Measurements from ENCODE around the gene AATK.
A peak's percentile ranks its signal among the peaks of the same experiment; 100 is the strongest.

The AATK gene, protein sequence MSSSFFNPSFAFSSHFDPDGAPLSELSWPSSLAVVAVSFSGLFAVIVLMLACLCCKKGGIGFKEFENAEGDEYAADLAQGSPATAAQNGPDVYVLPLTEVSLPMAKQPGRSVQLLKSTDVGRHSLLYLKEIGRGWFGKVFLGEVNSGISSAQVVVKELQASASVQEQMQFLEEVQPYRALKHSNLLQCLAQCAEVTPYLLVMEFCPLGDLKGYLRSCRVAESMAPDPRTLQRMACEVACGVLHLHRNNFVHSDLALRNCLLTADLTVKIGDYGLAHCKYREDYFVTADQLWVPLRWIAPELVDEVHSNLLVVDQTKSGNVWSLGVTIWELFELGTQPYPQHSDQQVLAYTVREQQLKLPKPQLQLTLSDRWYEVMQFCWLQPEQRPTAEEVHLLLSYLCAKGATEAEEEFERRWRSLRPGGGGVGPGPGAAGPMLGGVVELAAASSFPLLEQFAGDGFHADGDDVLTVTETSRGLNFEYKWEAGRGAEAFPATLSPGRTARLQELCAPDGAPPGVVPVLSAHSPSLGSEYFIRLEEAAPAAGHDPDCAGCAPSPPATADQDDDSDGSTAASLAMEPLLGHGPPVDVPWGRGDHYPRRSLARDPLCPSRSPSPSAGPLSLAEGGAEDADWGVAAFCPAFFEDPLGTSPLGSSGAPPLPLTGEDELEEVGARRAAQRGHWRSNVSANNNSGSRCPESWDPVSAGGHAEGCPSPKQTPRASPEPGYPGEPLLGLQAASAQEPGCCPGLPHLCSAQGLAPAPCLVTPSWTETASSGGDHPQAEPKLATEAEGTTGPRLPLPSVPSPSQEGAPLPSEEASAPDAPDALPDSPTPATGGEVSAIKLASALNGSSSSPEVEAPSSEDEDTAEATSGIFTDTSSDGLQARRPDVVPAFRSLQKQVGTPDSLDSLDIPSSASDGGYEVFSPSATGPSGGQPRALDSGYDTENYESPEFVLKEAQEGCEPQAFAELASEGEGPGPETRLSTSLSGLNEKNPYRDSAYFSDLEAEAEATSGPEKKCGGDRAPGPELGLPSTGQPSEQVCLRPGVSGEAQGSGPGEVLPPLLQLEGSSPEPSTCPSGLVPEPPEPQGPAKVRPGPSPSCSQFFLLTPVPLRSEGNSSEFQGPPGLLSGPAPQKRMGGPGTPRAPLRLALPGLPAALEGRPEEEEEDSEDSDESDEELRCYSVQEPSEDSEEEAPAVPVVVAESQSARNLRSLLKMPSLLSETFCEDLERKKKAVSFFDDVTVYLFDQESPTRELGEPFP (N-terminal part only)

DNA sequence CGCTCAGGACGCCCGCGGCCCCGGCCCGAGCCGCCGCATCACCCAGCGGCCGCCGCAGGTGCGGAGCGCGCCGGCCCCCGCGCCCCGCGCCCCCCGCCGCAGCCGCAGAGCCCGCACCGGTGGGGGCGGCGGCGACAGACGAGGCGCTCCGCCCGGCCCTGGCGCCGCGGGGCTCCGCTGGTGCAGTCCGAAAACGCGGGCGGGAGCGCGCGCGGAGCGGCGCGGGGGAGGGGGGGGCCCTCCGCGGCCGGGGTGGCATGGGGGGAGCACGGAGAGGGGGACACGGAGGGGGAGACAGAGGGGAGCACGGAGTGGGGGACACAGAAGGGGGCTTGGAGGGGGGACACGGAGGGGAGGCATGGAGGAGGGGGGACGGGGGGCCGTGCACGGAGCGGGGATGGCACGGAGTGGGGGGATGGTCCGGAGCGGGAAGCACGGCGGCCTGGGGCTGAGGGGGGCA lies at the start of gene AATK:
TSS of gene AATK (minus strand) at position 189 of the 460 bp plus-strand sequence. CDS start 229 bp downstream, outside the sequence.
- no peak for DNase-seq (ENCODE audit: low read depth)

DNA sequence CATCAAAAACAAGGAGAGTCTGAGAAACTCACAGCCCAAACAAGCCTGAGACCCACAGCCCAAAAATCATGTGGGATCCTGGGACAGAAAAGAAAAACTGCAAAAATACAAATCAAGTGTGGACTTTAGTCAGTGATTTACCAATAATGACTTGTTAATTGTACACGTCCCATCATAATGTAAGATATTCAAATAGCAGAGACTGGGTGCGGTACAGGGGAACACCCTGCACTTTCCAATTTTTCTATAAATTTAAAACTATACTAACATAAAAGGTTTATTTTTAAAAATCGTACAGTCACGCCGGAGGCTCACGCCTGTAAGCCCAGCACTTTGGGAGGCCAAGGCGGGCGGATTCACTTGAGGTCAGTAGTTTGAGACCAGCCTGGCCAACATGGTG lies 48.0 kb upstream of the AATK start:
- DNase-seq (ENCODE audit: low read depth) = no peak

DNA sequence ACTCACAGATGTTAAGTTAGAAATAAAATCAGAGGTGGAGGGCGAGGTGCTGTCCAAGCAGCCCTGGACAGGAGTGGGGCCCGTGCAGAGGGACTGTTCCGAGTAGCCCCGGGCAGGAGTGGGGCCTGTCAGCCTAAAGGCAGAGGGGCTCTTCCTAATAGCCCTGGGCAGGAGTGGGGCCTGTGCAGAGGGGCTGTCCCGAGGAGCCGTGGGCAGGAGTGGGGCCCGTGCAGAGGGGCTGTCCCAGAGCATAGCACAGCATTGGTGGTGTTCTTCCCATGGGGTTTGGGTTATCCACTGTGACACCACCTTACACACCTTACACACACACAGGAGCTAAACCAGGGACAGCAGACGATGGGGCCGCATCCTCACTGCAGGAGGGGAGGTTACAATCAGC lies 46.3 kb upstream of the AATK start:
- DNase-seq (ENCODE audit: low read depth) = no peak

DNA sequence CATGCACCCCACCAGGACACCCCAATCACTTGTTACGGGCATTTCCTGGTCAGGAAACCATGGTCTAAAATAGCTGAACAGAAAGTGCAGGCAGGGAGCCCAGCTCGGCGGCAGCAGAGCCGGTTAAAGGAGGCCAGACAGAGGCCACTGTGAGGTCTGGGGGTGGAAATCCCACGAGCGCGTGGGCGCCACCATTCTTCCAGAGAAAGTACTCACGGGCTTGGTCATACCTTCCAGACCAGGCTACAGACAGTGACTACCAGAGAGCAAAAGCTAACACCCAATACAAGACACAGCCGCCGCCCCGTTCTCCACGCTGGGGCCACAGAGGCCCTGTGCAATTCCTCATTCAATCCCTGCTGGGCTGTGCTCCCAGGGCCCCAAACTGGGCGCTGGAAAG lies 44.8 kb upstream of the AATK start:
- no peak for DNase-seq (ENCODE audit: low read depth)

DNA sequence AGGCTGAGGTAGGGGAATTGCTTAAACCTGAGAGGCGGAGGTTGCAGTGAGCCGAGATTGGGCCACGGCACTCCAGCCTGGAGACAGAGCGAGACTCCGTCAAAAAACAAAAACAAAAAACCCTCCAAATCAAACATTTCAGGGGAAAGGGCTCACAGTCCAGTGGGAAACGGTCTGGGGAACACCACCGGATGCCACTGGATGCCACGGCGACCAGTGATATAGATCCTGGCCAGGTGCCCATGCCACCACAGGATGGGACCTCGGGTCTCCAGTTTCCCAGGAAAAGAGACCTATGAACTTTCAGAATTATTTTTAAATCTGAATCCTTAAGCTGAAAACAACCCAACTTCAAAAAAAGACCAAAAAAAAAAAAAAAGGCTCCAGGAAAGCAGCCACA lies 44.4 kb upstream of the AATK start:
- no peak for DNase-seq (ENCODE audit: low read depth)

DNA sequence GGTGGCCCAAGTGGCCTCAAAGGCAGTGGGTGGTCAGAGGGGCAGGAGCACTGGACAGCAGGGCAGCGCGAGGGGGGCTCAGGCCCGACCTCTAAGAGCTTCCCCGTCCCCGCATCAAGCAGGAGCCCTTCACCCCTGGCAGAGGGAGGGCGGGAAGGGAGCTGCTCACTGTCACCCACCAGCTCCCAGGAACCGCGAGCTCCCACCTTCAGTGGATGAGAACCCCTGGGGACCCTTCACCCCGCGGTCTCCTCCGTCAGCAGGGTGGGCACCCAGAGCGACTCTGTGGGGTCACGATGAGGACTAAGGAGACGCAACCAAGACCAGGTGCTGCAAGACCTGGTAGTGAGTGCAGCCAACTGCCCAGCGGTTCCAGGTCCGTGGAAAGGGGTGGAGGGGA lies 43.1 kb upstream of the AATK start:
- no peak for DNase-seq (ENCODE audit: low read depth)

DNA sequence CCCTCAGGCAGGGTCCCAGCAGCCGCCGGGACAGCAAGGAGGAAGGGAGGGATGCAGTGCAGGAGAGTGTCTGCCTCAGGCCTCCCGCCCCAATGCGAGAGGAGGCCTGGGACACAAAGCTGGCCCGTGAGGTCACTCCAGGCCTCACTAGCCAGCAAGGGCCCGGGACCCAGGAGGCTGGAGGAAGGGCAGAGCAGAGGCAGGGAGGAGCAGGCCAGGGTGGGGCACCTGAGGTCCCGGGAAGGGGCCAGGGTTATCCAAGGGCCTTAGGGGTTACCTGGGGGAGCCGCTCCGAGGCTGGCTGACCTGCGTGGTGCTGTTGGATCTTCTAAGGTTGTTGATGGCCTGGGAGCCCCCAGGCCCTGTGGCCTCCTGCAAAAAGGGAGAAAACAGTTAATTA lies 42.6 kb upstream of the AATK start:
- no peak for DNase-seq (ENCODE audit: low read depth)

DNA sequence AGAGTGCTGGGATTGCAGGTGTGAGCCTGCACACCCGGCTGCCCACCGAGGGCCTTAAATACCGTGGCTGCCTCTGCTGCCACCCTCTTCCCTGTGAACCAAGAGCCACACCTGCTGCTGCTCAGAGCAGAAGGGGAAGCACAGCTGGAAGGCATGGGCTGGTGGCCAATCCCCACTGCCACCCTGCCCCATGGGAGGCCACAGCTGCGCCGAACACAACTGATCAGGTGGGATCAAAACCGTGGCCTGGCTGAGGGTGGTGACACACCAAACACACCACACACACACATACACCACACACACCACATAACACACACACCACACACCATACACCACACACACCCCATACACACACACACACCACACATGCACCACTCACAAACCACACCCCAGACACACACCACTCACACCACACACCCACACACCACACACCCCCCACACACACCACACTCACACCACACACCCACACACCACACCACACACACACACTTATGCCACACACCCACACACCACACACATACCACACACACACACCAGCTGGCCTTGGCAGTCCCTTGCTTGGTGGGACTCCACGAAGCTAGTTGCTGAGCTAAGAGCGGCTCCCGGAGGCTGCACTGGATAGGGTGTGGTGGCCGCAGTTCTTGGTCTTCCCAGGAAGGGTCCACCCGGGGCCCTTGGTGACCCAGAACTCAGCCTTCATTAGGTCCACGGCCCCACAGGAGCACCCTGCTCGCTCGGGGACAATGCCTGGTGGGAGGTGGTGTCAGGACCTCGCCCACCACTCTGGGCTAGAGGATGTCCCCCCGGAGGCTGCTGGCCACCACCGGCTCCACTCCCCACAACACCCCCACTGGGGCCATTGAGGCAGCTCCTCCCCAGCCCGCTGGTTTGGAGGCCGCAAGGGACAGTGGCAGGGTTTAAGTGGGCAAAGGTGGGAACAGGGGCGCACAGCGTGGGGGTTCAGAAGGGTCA lies 41.9 kb upstream of the AATK start:
- DNase-seq (ENCODE audit: low read depth) = no peak

DNA sequence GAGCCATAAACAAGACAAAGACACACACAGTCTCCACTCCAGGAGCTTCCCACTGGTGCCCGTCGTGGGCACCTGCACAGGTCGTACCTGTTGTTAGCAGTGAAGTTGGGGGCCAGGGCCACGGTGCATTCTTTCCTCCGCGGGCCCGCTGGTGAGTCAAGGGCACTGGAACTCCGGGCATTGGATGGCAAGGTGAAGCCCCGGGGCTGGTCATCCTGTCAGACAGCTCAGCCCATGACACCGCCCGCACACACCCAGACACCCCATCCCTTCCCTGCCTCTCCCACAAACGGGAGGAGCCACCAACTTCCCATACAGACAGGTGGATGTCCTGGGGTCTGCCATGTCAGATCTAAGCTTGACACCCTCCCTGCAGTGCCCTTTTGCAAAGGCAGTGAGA lies 40.6 kb upstream of the AATK start:
- no peak for DNase-seq (ENCODE audit: low read depth)

DNA sequence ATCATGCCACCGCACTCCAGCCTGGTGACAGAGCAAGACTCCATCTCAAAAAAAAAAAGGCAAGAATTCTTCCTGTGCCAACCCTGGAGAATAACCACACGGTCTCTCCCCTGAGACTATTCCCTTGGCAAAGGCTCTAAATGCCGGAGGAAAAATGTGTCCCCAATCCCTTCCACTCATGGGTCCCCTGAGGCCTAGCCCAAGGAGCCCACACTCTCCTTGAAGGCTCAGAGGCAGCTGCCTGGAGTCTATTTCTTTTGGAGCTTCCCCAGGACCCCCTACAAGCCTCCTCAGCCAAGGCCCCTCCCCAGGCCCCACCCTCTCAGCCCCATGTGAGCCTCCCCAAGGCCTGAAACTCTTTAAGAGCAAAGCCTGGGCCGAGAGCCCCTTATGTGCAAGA lies 40.1 kb upstream of the AATK start:
- no peak for DNase-seq (ENCODE audit: low read depth)

DNA sequence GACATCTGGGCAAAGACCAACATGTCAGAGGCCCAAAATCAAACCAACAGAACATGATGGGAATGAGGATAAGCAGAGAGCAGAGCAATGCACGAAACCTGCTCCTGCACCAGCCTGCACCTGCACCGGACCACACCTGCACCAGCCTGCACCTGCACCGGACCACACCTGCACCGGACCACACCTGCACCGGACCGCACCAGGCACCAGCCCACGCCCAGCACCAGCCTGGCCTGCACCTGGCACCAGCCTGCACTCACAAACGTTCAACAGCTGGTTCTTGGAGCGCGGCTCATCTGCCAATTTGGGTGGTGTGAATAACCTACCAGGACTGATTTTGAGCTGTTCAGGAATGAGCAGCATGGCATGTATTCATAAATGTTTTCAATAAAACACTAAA lies 38.6 kb upstream of the AATK start:
- DNase-seq (ENCODE audit: low read depth) = no peak

DNA sequence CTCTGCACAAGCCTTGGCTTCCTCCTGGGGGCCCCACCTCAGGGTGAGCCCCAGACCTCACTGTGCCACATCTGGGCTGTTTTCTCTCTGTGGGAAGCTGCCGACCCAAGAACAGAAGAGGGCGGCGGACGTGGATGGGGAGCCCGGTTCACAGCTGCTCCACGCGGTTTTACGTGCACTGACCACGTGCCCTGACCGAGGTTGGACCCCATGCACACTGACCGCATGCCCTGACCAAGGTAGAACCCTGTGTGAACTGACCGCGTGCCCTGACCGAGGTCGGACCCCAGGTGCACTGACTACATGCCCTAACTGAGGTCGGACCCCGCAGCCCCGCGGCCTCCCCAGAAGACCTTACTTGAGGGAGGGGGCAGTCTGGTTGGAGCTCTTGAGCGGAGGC lies 37.1 kb upstream of the AATK start:
- no peak for DNase-seq (ENCODE audit: low read depth)

DNA sequence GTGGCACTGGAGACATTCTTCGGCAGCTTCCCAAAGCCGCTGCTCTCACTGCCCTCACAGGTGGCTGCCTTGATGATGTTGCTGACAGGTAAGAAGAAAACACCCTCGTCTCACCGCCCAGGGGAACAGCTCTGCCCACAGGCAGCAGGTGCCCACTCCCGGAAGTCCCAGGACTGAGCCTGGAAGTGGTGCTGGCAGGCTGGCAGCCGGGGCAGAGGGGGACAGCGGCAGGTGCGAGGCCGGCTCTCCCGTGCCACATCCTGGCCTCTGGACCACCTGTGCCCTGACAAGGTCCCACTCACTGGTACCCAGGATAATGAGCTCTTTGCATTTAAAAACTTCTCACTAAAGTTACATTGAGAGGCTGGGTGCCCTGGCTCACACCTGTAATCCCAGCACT lies 36.3 kb upstream of the AATK start:
- DNase-seq (ENCODE audit: low read depth) = no peak

DNA sequence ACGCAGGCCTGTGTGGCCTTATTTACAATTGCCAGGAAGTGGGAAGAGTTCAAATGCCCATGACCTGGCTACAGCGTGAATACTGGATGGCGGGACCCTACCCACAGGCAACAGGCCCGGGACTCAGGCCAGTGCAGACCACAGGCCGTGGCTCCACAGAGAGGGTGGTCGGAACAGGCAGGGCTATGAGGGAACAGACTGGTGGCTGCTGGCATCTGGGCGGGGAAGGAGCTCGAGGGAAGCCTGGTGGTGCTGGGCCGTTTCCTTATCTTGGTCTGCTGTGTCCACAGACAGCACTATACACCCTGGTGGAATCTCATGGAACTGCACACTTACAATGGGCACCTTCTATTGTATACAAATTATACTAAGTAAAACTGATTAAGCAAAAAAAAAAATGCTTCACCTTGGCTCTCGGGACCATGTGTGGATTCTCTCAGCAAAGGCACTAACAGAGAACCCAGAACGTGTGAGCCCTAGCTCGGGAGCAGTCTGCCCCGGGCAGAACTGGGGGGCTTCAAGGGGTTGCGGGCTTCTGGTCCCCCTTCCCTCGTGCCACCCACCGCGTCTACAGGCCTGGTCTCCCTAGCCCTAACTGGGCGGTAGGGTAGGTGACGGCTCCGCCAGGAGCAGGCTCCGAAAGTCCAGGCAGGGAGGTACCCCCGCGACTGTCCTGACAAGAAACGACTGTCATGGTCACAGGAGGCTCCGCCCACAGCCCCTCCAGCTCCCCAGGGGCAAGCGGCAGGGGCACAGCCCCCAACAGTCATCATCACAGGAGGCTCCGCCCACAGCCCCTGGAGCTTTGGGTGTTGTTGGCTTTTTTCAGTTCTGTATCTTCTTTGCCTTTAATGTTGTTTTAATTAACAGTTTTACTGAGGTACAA lies 34.9 kb upstream of the AATK start:
- DNase-seq (ENCODE audit: low read depth) = peak; percentile 44

DNA sequence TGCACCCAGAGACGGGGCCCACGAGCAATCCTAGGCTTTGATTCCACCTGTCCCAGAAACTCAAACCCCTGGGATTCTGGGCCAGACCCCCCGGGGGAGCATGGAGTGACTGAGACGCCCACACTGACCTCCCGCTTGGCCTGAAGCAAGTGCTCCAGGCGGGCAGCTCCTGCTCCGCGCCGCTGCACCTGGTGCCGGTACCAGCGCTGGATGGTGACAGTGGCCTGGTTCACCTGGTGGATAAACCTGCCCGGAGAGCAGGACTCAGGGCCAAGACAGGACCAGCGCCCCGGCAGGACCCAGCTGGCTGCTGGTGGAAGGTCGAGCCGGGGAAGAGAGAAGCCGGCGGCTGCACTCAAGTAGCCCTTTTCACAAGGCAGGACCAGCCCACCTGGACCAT lies 34.2 kb upstream of the AATK start:
- no peak for DNase-seq (ENCODE audit: low read depth)

DNA sequence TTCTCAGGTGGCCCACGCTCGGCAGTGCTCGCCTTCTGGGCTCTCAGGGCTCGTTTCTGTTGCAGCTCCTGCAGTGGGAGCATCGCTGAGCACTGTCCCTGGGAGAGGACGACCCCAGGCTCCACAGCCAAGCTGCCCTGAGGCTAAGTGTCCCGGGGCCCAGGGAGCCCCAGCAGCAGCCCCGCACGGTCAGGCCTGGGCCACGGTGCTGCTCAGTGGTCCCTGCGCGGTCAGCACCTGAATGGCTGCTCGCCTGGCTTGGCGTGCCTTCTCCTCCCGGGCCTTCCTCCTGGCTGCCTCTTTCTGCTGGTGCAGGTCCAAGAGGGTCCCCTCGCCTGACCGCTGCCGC lies 33.4 kb upstream of the AATK start:
- no peak for DNase-seq (ENCODE audit: low read depth)

DNA sequence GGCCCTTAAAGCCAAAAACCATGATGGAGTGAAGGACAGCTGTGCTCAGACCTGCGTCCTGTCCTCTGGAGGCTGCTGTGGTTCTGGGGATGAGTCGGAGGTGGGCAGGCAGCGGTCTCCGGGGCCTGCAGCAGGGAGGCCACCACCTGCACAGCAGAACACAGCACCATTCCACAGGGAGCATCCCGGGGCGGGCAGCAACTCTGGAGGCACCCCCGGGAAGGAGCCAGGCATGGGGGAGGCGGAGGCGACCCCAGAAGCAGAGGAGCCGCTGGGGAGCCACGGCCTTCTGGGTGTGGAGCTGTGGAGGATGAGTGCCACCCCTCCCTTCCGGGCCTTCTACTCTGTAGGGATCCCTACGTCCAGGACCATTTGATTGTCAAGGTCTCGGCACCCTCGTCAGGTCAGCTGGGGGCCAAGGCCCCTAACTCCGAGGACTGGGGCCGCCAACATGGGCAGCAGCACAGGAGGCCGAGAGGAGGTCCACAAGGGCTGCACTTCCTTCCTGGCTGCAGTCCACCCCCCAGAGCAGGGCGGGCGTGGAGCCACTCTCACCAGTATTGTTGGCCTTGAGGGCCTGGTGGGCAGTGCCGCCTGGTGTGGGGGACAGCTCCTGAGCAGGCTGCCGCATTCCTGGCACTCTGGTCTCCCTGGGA lies 32.9 kb upstream of the AATK start:
- no peak for DNase-seq (ENCODE audit: low read depth)

DNA sequence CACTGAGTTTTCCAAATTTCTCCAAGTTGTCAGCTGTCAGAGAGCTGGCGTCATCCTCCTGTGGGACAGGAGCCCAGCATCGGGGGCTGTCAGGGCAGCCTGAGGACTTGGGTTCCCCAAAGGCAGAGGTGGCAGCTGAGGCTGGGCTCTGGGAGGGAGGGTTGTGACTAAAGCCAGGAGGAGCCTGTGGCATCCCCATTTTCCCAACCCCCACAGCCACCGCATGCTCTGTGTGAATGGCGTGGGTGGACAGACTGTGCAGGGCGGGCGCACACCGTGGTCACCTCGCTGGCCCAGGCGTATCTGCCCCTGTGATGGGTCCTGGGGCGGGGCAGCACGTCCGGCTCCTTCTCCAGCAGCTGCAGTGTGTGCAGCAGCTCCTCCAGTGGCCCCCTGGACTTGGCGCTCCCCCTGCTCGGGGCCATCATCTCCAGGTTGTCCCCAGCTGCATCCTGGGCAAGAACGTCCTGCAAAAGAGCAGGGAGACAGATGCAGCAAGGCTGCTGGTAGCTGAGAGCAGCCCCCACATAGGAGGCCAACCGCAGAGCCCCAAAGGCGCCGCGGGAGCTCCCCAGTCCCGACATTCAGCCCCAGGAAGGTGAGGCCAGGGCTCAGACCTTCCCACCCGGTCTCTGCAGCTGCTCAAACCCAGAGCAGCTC lies 31.9 kb upstream of the AATK start:
- no peak for DNase-seq (ENCODE audit: low read depth)

DNA sequence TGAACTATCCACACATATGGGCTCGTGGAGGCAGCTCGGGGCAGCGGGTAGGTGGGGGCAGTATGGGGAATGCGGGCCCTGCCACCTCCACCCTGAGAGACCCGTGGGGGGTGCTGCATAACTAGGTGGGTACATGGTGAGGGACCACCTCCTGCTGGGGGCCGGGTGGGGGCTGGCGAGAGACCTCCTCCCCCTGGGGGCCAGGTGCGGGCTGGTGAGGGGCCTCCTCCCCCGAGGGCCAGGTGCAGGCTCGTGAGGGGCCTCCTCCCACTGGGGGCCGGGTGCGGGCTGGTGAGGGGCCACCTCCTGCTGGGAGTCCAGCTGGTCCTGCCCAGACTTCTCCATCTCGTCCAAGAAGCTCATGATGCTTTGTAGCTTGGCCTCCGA lies 31.4 kb upstream of the AATK start:
- no peak for DNase-seq (ENCODE audit: low read depth)

Data from GM04504 (cell line).